Endodermal cell (in vitro differentiated cells): ENCODE measurements around the gene ACSF2. TPM values are rescaled to one million over a fixed set of nuclear protein-coding genes. Genes with fewer than 3 reads are reported as not detected.

Source experiments
- DNase-seq: peaks from one replicate; pipeline ENCODE4 v3.0.0-alpha.2; 2017
- H3K27ac ChIP-seq: 2 replicates; pipeline ENCODE4 v1.5.1; 2013; ENCODE audit warnings: mild to moderate bottlenecking, low read depth, low read length, moderate library complexity
- H3K27me3 ChIP-seq: 2 replicates; pipeline ENCODE4 v1.6.1; 2013; ENCODE audit warnings: mild to moderate bottlenecking, low read length, moderate library complexity; ENCODE audit not compliant: insufficient read depth, control insufficient read depth, poor library complexity, severe bottlenecking
- H3K36me3 ChIP-seq: 2 replicates; pipeline ENCODE4 v1.7.0; 2013; ENCODE audit warnings: mild to moderate bottlenecking, low read length, moderate library complexity; ENCODE audit not compliant: control insufficient read depth, insufficient read depth
- H3K4me1 ChIP-seq: one replicate; pipeline ENCODE4 v1.7.0; 2013; ENCODE audit warnings: low read length; ENCODE audit not compliant: control insufficient read depth, insufficient read depth
- H3K4me3 ChIP-seq: 2 replicates; pipeline ENCODE4 v1.5.1; 2013; ENCODE audit warnings: mild to moderate bottlenecking, low read length, moderate library complexity
- H3K9ac ChIP-seq: 2 replicates; pipeline ENCODE4 v1.6.1; 2013; ENCODE audit warnings: mild to moderate bottlenecking, low read length, moderate library complexity; ENCODE audit not compliant: poor library complexity, severe bottlenecking; ENCODE audit errors: extremely low read depth
- H3K9me3 ChIP-seq: 2 replicates; pipeline ENCODE4 v1.6.1; 2013; ENCODE audit warnings: mild to moderate bottlenecking, low read length, moderate library complexity; ENCODE audit not compliant: control insufficient read depth
- H3K27ac Mint-ChIP-seq: 2 replicates; pipeline ENCODE4 v1.8.0; 2020; ENCODE audit warnings: mixed read lengths
- H3K27me3 Mint-ChIP-seq: 2 replicates; pipeline ENCODE4 v1.8.0; 2021; ENCODE audit warnings: mild to moderate bottlenecking, mixed read lengths; ENCODE audit not compliant: insufficient read depth
- H3K36me3 Mint-ChIP-seq: 2 replicates; pipeline ENCODE4 v1.8.0; 2020; ENCODE audit warnings: low read depth, mixed read lengths
- H3K4me1 Mint-ChIP-seq: 2 replicates; pipeline ENCODE4 v1.8.0; 2020; ENCODE audit warnings: mixed read lengths
- H3K4me3 Mint-ChIP-seq: 2 replicates; pipeline ENCODE4 v1.8.0; 2020; ENCODE audit warnings: mild to moderate bottlenecking, moderate library complexity, mixed read lengths
- H3K9me3 Mint-ChIP-seq: 2 replicates; pipeline ENCODE4 v1.8.0; 2020; ENCODE audit warnings: mild to moderate bottlenecking, mixed read lengths
- CTCF ChIP-seq: fragments of 200-600 bp; sonication (generic); conservative IDR thresholded peaks from 2 replicates; pipeline ENCODE4 v1.5.0; 2021; ENCODE audit warnings: antibody characterized with exemption, mild to moderate bottlenecking
- WGBS, 2 experiments: methylation state at CpG; one replicate each; pipeline versions ENCODE4 v1.1.5 to v1.1.7; 2013; ENCODE audit warnings: missing lambda C conversion rate in 2 of 2, mixed read lengths in 1 of 2; ENCODE audit not compliant: insufficient coverage in 1 of 2, insufficient read length in 1 of 2; 5-methylcytosine and 5-hydroxymethylcytosine counted together
- total RNA-seq, 2 donors: library from RNA; stranded (reverse); fragmentation: NEBNext Ultra II Directional in 1 of 2; extraction: Animal tissue kit (Norgen Biotek cat#: 25700) in 1 of 2; gene quantifications; 2 replicates in 1 of 2; 3 replicates in 1 of 2; pipeline ENCODE4 v1.2.1, GENCODE V29; 2021

ACSF2 gene
- total RNA-seq, 2 donors from 2014 or later, result 61.7 to 76.5 TPM

- no peak overlapping the region for H3K4me3 Mint-ChIP-seq
- WGBS, 2 experiments, result 70 to 83% methylated on average over 2 to 3 of the region's 3 CpGs
- H3K9me3 Mint-ChIP-seq, result peaks cover 11% of the 10 kb centered on the region
- Histone ChIP-seq H3K9ac (no peak overlapping the region), H3K27ac (no peak overlapping the region), H3K36me3 (peaks cover 57% of the 10 kb centered on the region), H3K4me1 (no peaks in the 10 kb centered on the region), H3K9me3 (no peaks in the 10 kb centered on the region), H3K27me3 (no peaks in the 10 kb centered on the region), H3K4me3 (peak overlapping the region; percentile 87)
- H3K36me3 Mint-ChIP-seq, result peaks cover 49% of the 10 kb centered on the region
- no peak overlapping the region for H3K27ac Mint-ChIP-seq
- no peak for TF ChIP-seq CTCF
- no peaks in the 10 kb centered on the region for H3K27me3 Mint-ChIP-seq
- no peak for DNase-seq
- peaks cover 11% of the 10 kb centered on the region for H3K4me1 Mint-ChIP-seq
Observed at GRCh38 chr17:50394711-50395110, 31.3 kb upstream of the ACSF2 start.

- H3K4me3 Mint-ChIP-seq, result peak overlapping the region; percentile 79
- no peaks in the 10 kb centered on the region for H3K4me1 ChIP-seq
- peak overlapping the region; percentile 87 for H3K4me3 ChIP-seq
- no peaks in the 10 kb centered on the region for H3K27me3 Mint-ChIP-seq
- H3K9me3 Mint-ChIP-seq, result peaks cover 12% of the 10 kb centered on the region
- peak overlapping the region; percentile 93 for H3K9ac ChIP-seq
- peaks cover 40% of the 10 kb centered on the region for H3K36me3 Mint-ChIP-seq
- H3K9me3 ChIP-seq, result no peaks in the 10 kb centered on the region
- peak overlapping the region; percentile 73 for H3K27ac Mint-ChIP-seq
- H3K27ac ChIP-seq, result no peak overlapping the region
- H3K27me3 ChIP-seq, result no peaks in the 10 kb centered on the region
- peaks cover 40% of the 10 kb centered on the region for H3K36me3 ChIP-seq
- 12 to 15% methylated on average over 27 to 30 of the region's 30 CpGs for WGBS, 2 experiments
- peaks cover 11% of the 10 kb centered on the region for H3K4me1 Mint-ChIP-seq
- peak; percentile 62 for DNase-seq
- TF ChIP-seq CTCF, result no peak
Observed at GRCh38 chr17:50396261-50397110, 29.5 kb upstream of the ACSF2 start.

GRCh38 chr17:50397111-50397918 is 28.7 kb upstream of the ACSF2 start, which contains the start of gene LRRC59:
Gene LRRC59 (minus strand): TSS chr17:50397523. CDS start chr17:50397317, 206 bp downstream.
- peaks cover 33% of the 10 kb centered on the region for H3K36me3 Mint-ChIP-seq
- 1 to 2% methylated on average over 40 to 70 of the region's 70 CpGs for WGBS, 2 experiments
- H3K4me1 Mint-ChIP-seq, result peaks cover 11% of the 10 kb centered on the region
- H3K27ac Mint-ChIP-seq, result peak within 1 kb of the TSS; percentile 73
- no peaks in the 10 kb centered on the region for H3K4me1 ChIP-seq
- H3K27me3 ChIP-seq, result no peaks in the 10 kb centered on the region
- peaks cover 12% of the 10 kb centered on the region for H3K9me3 Mint-ChIP-seq
- peak within 1 kb of the TSS; percentile 87 for H3K4me3 ChIP-seq
- no peaks in the 10 kb centered on the region for H3K9me3 ChIP-seq
- H3K27ac ChIP-seq, result no peak within 1 kb of the TSS
- H3K9ac ChIP-seq, result peak within 1 kb of the TSS; percentile 93
- H3K36me3 ChIP-seq, result peaks cover 32% of the 10 kb centered on the region
- no peaks in the 10 kb centered on the region for H3K27me3 Mint-ChIP-seq
- peak; percentile 99 for TF ChIP-seq CTCF
- DNase-seq, result peak; percentile 98
- peak within 1 kb of the TSS; percentile 79 for H3K4me3 Mint-ChIP-seq
